Fibroblast of pulmonary artery (primary cell): ENCODE measurements around the gene ABHD2.

Source experiments
- DNase-seq: peaks from one replicate; pipeline ENCODE4 v3.0.0-alpha.2; 2010; ENCODE audit warnings: low read depth
- H3K4me3 ChIP-seq: replicated peaks from 2 replicates; pipeline ENCODE4 v1.5.1; 2011; ENCODE audit warnings: low read depth, mild to moderate bottlenecking, control low read depth, low read length, moderate library complexity
- CTCF ChIP-seq: IDR thresholded peaks from 2 replicates; pipeline ENCODE4 v1.5.1; 2011; ENCODE audit warnings: mild to moderate bottlenecking, control low read depth, low read length, inconsistent platforms; ENCODE audit errors: missing control alignments

Gene ABHD2

DNA sequence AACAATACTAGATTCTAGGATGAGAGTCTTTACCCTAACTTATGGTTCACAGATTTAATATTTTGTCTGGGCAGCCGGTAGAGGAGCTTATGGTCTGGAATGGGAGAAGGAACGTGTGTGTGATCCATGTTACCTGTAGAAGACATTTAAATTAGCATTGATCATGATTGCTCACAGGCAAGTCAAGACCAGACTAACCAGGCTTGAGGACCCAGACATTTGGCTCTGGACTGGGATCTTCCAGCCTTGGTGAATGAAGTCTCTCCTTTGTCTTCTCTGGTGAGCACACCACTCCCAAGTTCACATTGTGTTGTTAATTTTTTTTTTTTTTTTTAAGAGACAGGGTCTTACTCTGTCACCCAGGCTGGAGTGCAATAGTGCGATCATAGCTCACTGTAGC, 11.7 kb downstream of the ABHD2 start:
- TF ChIP-seq CTCF, result no peak
- DNase-seq, result no peak
- H3K4me3 ChIP-seq, result no peak overlapping the region

- H3K4me3 ChIP-seq, result no peak overlapping the region
- peak; percentile 98 for DNase-seq
- no peak for TF ChIP-seq CTCF
These were observed 13.3 kb downstream of the ABHD2 start for GRCh38 chr15:89101302-89102193.

GRCh38 chr15:89103481-89104171, 15.4 kb downstream of the ABHD2 start:
- DNase-seq, result no peak
- no peak for TF ChIP-seq CTCF

GRCh38 chr15:89104172-89104564, 15.9 kb downstream of the ABHD2 start:
- DNase-seq, result peak; percentile 67
- TF ChIP-seq CTCF, result no peak
- no peak overlapping the region for H3K4me3 ChIP-seq

More at GRCh38 chr15:89103481-89104171, 15.4 kb downstream of the ABHD2 start:
- H3K4me3 ChIP-seq, result no peak overlapping the region

- peak overlapping the region; percentile 13 for H3K4me3 ChIP-seq
- no peak for TF ChIP-seq CTCF
- peak; percentile 97 for DNase-seq
These were observed 16.9 kb downstream of the ABHD2 start for GRCh38 chr15:89105147-89105546.

DNA sequence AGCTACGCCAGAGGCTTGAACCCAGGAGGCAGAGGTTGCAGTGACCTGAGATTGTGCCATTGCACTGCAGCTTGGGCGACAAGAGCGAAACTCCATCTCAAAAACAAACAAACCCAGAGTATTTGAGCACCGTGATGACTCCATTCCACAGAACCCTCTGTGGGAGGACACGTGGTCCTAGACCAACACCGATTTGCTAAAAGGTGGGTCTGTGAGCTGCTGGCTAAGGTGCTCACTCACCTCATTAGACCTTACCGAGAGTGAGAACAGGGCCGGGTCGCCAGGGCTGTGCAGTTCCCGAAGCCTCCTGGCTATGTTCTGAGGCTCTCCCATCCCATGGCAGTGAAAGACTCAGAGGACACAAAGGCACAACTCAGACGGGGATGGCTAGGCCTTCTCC, 17.9 kb downstream of the ABHD2 start:
- H3K4me3 ChIP-seq, result no peak overlapping the region
- TF ChIP-seq CTCF, result no peak
- no peak for DNase-seq
